Neutrophil (primary cell): Measurements from ENCODE around the gene NUDC.

ENCODE experiments used
- H3K27ac ChIP-seq: fragments of 200-600 bp; sonication (generic); 2 replicates; pipeline ENCODE4 v1.5.1; 2016; ENCODE audit warnings: mild to moderate bottlenecking, moderate library complexity
- H3K27me3 ChIP-seq: fragments of 200-600 bp; sonication (generic); 2 replicates; pipeline ENCODE4 v1.6.0; 2016; ENCODE audit warnings: mild to moderate bottlenecking
- H3K36me3 ChIP-seq: fragments of 200-600 bp; sonication (generic); 2 replicates; pipeline ENCODE4 v1.5.1; 2017
- H3K4me1 ChIP-seq, 2 experiments: fragments of 200-600 bp in 1 of 2; sonication (generic) in 1 of 2; 1 replicate in 1 of 2; 2 replicates in 1 of 2; pipeline versions ENCODE4 v1.5.1 to v1.6.1; 2013 to 2016; ENCODE audit warnings: low read depth in 1 of 2, low read length in 1 of 2, mild to moderate bottlenecking in 1 of 2, moderate library complexity in 1 of 2; ENCODE audit not compliant: control insufficient read depth in 1 of 2, insufficient read depth in 1 of 2
- H3K4me3 ChIP-seq, 2 experiments: fragments of 200-600 bp in 1 of 2; sonication (generic) in 1 of 2; 1 replicate in 1 of 2; 2 replicates in 1 of 2; pipeline ENCODE4 v1.5.1; 2013 to 2016; ENCODE audit warnings: low read depth in 1 of 2, low read length in 1 of 2, mild to moderate bottlenecking in 1 of 2, moderate library complexity in 1 of 2
- H3K9me3 ChIP-seq: fragments of 200-600 bp; sonication (generic); 2 replicates; pipeline ENCODE4 v1.5.1; 2016
- TF ChIP-seq, protein P1 (sequence below): fragments of 200-600 bp; sonication (generic); IDR thresholded peaks from 2 replicates; pipeline ENCODE4 v1.5.1; 2016; ENCODE audit warnings: antibody characterized with exemption

The NUDC gene

GRCh38 chr1:26972821-26973220 lies 51.3 kb downstream of the NUDC start:
- TF ChIP-seq, protein P1, sequence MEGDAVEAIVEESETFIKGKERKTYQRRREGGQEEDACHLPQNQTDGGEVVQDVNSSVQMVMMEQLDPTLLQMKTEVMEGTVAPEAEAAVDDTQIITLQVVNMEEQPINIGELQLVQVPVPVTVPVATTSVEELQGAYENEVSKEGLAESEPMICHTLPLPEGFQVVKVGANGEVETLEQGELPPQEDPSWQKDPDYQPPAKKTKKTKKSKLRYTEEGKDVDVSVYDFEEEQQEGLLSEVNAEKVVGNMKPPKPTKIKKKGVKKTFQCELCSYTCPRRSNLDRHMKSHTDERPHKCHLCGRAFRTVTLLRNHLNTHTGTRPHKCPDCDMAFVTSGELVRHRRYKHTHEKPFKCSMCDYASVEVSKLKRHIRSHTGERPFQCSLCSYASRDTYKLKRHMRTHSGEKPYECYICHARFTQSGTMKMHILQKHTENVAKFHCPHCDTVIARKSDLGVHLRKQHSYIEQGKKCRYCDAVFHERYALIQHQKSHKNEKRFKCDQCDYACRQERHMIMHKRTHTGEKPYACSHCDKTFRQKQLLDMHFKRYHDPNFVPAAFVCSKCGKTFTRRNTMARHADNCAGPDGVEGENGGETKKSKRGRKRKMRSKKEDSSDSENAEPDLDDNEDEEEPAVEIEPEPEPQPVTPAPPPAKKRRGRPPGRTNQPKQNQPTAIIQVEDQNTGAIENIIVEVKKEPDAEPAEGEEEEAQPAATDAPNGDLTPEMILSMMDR, result no peak
- Histone ChIP-seq H3K36me3 (no peaks in the 10 kb centered on the region), H3K4me1 (no peaks in the 10 kb centered on the region), H3K27me3 (peaks cover 10% of the 10 kb centered on the region), H3K9me3 (no peaks in the 10 kb centered on the region), H3K27ac (no peak overlapping the region), H3K4me3 (no peak overlapping the region)

- Histone ChIP-seq H3K36me3 (no peaks in the 10 kb centered on the region), H3K27me3 (peaks cover 9% of the 10 kb centered on the region), H3K4me3 (no peak overlapping the region), H3K9me3 (no peaks in the 10 kb centered on the region), H3K27ac (no peak overlapping the region), H3K4me1 (no peaks in the 10 kb centered on the region)
- TF ChIP-seq, protein P1, result no peak
Observed at GRCh38 chr1:26976621-26977510, 55.3 kb downstream of the NUDC start.

DNA sequence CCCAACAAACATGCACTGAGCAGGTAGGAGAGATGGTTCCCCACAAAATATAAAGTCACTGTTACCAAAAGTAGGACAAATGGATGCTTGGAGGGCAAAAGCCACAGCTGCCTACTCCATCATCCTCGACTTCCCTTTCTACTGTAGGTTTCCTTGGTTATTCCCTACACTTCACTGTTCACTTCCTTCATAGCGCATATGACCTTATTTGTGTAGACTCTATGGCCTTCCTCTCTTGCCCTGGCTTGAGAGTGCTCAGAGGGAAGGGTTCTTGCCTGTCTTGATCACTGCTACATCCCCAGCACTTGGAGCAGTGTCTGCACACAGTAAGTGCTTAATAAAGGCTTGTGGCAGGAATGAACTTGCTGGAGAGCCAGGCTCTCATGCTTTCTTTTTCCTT lies 57.4 kb downstream of the NUDC start:
- H3K9me3 ChIP-seq, result no peaks in the 10 kb centered on the region
- no peaks in the 10 kb centered on the region for H3K36me3 ChIP-seq
- TF ChIP-seq, protein P1, result no peak

GRCh38 chr1:26981146-26981846 lies 59.8 kb downstream of the NUDC start:
- TF ChIP-seq, protein P1, result no peak
- H3K9me3 ChIP-seq, result no peaks in the 10 kb centered on the region
- no peaks in the 10 kb centered on the region for H3K4me1 ChIP-seq
- H3K4me3 ChIP-seq, result no peak overlapping the region
- H3K27me3 ChIP-seq, result peaks cover 36% of the 10 kb centered on the region
- H3K27ac ChIP-seq, result no peak overlapping the region
- no peaks in the 10 kb centered on the region for H3K36me3 ChIP-seq

More for the DNA sequence above, 57.4 kb downstream of the NUDC start:
- Histone ChIP-seq H3K4me1 (no peaks in the 10 kb centered on the region), H3K27me3 (peaks cover 12% of the 10 kb centered on the region), H3K27ac (no peak overlapping the region), H3K4me3 (no peak overlapping the region)

DNA sequence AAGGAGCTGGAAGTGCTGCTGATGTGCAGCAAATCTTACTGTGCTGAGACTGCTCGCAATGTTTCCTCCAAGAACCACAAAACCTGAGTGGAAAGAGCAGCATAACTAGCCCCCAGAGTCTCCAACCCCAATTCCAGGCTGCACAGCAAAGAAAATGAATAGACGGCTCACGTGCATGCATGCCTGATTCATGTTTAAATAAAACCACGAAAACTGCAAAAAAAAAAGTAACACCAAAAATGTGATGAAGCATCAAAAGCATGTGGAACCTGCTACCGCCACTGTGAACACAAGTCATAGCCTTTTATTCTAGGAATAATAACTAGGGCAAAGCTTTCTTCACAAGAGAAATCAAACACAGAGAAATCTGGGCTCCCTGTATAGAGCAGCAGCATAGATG lies 62.3 kb downstream of the NUDC start:
- TF ChIP-seq, protein P1, result no peak
- no peak overlapping the region for H3K27ac ChIP-seq
- H3K36me3 ChIP-seq, result no peaks in the 10 kb centered on the region
- H3K4me3 ChIP-seq, result no peak overlapping the region
- no peaks in the 10 kb centered on the region for H3K9me3 ChIP-seq
- H3K4me1 ChIP-seq, result no peaks in the 10 kb centered on the region
- H3K27me3 ChIP-seq, result peaks cover 61% of the 10 kb centered on the region
